WERI-Rb-1 (cell line): ENCODE data around the gene GSTP1.
A peak's percentile ranks its signal among the peaks of the same experiment; 100 is the strongest.

Experiments used
- DNase-seq: peaks from one replicate; pipeline ENCODE4 v3.0.0-alpha.2; 2020
- H3K27ac ChIP-seq: fragments of 250-450 bp; sonication (Bioruptor Pico); 2 replicates; pipeline ENCODE4 v1.5.1; 2020; ENCODE audit warnings: mild to moderate bottlenecking, moderate library complexity
- H3K27me3 ChIP-seq: fragments of 250-450 bp; sonication (Bioruptor Pico); 2 replicates; pipeline ENCODE4 v1.5.1; 2021; ENCODE audit warnings: mild to moderate bottlenecking, low read depth, moderate library complexity; ENCODE audit not compliant: insufficient read depth, severe bottlenecking
- H3K36me3 ChIP-seq: fragments of 250-450 bp; sonication (Bioruptor Pico); 2 replicates; pipeline ENCODE4 v1.5.1; 2020; ENCODE audit warnings: mild to moderate bottlenecking, moderate library complexity
- H3K4me3 ChIP-seq: 2 replicates; pipeline ENCODE4 v1.5.1; 2011; ENCODE audit warnings: low read depth, mild to moderate bottlenecking, control low read depth, low read length
- H3K9me3 ChIP-seq: fragments of 250-450 bp; sonication (Bioruptor Pico); 2 replicates; pipeline ENCODE4 v1.5.1; 2021; ENCODE audit warnings: mild to moderate bottlenecking, moderate library complexity; ENCODE audit not compliant: severe bottlenecking
- TF ChIP-seq, protein P1 (sequence below): IDR thresholded peaks from 2 replicates; pipeline ENCODE4 v1.5.1; 2011; ENCODE audit warnings: low read depth, mild to moderate bottlenecking, control low read depth, inconsistent platforms, low read length

GSTP1 gene

DNA sequence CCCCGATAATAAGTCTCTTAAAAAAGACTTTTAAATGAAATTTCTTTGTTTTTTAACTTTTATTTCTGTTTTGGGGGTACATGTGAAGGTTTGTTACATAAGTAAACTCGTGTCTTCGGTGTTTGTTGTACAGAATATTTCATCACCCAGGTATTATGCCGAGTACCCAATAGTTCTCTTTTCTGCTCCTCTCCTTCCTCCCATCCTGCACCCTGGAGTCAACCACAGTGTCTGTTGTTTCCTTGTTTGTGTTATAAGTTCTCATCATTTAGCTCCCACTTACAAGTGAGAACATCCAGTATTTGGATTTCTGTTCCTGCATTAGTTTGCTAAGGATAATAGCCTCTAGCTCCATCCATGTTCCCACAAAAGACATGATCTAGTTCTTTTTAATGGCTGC is 1.6 kb upstream of the GSTP1 start:
- no peak overlapping the region for H3K27ac ChIP-seq
- H3K27me3 ChIP-seq: no peaks in the 10 kb centered on the region

GRCh38 chr11:67584205-67584880 is 731 bp downstream of the GSTP1 start:
- DNase-seq: peak; percentile 44
- H3K36me3 ChIP-seq: no peaks in the 10 kb centered on the region
- peak overlapping the region; percentile 67 for H3K27ac ChIP-seq
- H3K4me3 ChIP-seq: peak overlapping the region; percentile 33
- H3K9me3 ChIP-seq: no peaks in the 10 kb centered on the region
- H3K27me3 ChIP-seq: no peaks in the 10 kb centered on the region
- TF ChIP-seq, protein P1, sequence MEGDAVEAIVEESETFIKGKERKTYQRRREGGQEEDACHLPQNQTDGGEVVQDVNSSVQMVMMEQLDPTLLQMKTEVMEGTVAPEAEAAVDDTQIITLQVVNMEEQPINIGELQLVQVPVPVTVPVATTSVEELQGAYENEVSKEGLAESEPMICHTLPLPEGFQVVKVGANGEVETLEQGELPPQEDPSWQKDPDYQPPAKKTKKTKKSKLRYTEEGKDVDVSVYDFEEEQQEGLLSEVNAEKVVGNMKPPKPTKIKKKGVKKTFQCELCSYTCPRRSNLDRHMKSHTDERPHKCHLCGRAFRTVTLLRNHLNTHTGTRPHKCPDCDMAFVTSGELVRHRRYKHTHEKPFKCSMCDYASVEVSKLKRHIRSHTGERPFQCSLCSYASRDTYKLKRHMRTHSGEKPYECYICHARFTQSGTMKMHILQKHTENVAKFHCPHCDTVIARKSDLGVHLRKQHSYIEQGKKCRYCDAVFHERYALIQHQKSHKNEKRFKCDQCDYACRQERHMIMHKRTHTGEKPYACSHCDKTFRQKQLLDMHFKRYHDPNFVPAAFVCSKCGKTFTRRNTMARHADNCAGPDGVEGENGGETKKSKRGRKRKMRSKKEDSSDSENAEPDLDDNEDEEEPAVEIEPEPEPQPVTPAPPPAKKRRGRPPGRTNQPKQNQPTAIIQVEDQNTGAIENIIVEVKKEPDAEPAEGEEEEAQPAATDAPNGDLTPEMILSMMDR: no peak

More for the DNA sequence above, 1.6 kb upstream of the GSTP1 start:
- no peaks in the 10 kb centered on the region for H3K36me3 ChIP-seq
- H3K4me3 ChIP-seq: no peak overlapping the region
- no peaks in the 10 kb centered on the region for H3K9me3 ChIP-seq
- TF ChIP-seq, protein P1: no peak
- DNase-seq: no peak

GRCh38 chr11:67584881-67585873 is 1.6 kb downstream of the GSTP1 start:
- H3K27ac ChIP-seq: no peak overlapping the region
- H3K9me3 ChIP-seq: no peaks in the 10 kb centered on the region
- H3K4me3 ChIP-seq: no peak overlapping the region
- DNase-seq: no peak
- no peaks in the 10 kb centered on the region for H3K36me3 ChIP-seq
- no peaks in the 10 kb centered on the region for H3K27me3 ChIP-seq
- TF ChIP-seq, protein P1: no peak

DNA sequence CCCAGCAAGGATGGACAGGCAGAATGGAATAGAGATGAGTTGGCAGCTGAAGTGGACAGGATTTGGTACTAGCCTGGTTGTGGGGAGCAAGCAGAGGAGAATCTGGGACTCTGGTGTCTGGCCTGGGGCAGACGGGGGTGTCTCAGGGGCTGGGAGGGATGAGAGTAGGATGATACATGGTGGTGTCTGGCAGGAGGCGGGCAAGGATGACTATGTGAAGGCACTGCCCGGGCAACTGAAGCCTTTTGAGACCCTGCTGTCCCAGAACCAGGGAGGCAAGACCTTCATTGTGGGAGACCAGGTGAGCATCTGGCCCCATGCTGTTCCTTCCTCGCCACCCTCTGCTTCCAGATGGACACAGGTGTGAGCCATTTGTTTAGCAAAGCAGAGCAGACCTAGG is 2.3 kb downstream of the GSTP1 start:
- TF ChIP-seq, protein P1: no peak
- no peak for DNase-seq
- no peaks in the 10 kb centered on the region for H3K9me3 ChIP-seq
- H3K36me3 ChIP-seq: no peaks in the 10 kb centered on the region
- H3K27me3 ChIP-seq: no peaks in the 10 kb centered on the region
- H3K27ac ChIP-seq: no peak overlapping the region
- no peak overlapping the region for H3K4me3 ChIP-seq

DNA sequence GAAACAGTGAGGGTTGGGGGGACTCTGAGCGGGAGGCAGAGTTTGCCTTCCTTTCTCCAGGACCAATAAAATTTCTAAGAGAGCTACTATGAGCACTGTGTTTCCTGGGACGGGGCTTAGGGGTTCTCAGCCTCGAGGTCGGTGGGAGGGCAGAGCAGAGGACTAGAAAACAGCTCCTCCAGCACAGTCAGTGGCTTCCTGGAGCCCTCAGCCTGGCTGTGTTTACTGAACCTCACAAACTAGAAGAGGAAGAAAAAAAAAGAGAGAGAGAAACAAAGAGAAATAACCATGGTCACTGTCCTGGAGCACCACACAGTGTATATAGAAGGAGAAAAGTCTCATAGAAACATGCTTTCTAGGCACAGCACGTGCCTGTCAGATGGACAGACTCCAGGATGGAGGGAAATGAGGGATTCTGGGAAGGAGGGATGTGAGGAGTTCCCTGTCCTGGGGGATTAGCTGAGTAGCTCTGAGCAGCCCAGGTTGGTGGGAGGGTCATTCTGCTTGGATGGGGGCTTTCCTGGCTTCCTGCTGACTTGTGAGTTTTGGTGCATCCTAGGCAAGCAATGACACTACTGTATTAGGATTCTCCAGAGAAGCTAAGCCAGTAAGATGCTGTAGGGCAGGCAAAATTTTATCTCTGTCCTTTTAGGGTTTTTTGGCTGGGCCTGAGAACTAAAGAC is 3.1 kb downstream of the GSTP1 start:
- Histone ChIP-seq H3K9me3 (no peaks in the 10 kb centered on the region), H3K36me3 (no peaks in the 10 kb centered on the region), H3K27me3 (no peaks in the 10 kb centered on the region), H3K4me3 (no peak overlapping the region), H3K27ac (no peak overlapping the region)
- TF ChIP-seq, protein P1: no peak
- no peak for DNase-seq
